ENCODE data around the gene INHBA. TPM values are rescaled to one million over a fixed set of nuclear protein-coding genes. Genes with fewer than 3 reads are reported as not detected.

INHBA gene
- polyA plus RNA-seq, 1 donor (not counting 4 experiments of a cell fraction or from before 2014, with no cell fraction given), result 51.4 TPM

DNA sequence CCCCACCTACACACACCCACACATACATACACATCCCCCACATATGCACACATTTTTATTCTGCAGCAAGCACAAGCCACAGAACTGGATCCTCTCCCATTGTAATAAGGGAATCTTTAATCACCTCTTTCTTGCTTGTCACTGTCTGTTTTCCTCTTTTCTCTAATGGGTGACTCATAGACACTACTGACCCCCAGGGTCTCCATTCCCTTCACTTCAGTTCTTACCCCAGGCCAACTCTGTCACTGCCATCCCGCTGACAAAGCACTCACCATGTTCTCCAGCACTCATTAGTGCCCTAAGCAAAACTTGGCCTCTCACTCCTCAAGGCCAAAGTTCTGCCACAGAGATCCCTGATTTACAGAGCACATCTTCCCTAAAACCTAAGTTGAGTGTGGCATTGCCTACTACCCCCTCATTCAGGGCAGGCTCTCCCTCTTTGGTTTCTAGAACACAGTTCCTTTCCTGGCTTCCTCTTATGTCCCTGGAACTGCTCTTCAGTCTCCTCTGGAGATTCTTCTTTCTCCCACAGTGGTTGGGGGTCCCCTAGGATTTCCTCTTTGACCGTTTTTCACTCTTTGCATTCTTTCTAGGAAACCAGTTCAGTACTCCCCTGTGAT lies 39.6 kb upstream of the INHBA start:
- Histone ChIP-seq H3K36me3 (ENCODE audit: control insufficient read depth in 2 of 2, extremely low read depth in 1 of 2, insufficient read depth in 2 of 2, low read length in 2 of 2) (no peaks in the 10 kb centered on the region), H2AFZ (ENCODE audit: control insufficient read depth, low read length) (no peak overlapping the region), H3K79me2 (ENCODE audit: control insufficient read depth, insufficient read depth, low read length) (no peaks in the 10 kb centered on the region), H3K9me1 (ENCODE audit: control insufficient read depth, extremely low read depth, insufficient read depth, low read length) (no peaks in the 10 kb centered on the region), H3K9me3 (ENCODE audit: control insufficient read depth, low read depth, low read length) (peaks cover 1% of the 10 kb centered on the region), H3K9ac (ENCODE audit: control insufficient read depth, extremely low read depth, insufficient read depth, low read length) (no peak overlapping the region), H3K27ac (ENCODE audit: control insufficient read depth, insufficient read depth, low read length) (no peak overlapping the region), H3K4me1 (ENCODE audit: control insufficient read depth, extremely low read depth, insufficient read depth, low read length) (no peaks in the 10 kb centered on the region), H3K4me2 (ENCODE audit: control insufficient read depth, extremely low read depth, insufficient read depth, low read depth, low read length) (no peak overlapping the region), H4K20me1 (ENCODE audit: control insufficient read depth, extremely low read depth, insufficient read depth, low read length) (no peaks in the 10 kb centered on the region), H3K4me3 (ENCODE audit: control insufficient read depth in 2 of 3, extremely low read depth in 1 of 3, insufficient read depth in 2 of 3, low read depth in 1 of 3, low read length in 3 of 3) (no peak overlapping the region), H3K27me3 (ENCODE audit: control insufficient read depth, extremely low read depth, insufficient read depth, low read length) (no peaks in the 10 kb centered on the region)
- TF ChIP-seq, protein P1, sequence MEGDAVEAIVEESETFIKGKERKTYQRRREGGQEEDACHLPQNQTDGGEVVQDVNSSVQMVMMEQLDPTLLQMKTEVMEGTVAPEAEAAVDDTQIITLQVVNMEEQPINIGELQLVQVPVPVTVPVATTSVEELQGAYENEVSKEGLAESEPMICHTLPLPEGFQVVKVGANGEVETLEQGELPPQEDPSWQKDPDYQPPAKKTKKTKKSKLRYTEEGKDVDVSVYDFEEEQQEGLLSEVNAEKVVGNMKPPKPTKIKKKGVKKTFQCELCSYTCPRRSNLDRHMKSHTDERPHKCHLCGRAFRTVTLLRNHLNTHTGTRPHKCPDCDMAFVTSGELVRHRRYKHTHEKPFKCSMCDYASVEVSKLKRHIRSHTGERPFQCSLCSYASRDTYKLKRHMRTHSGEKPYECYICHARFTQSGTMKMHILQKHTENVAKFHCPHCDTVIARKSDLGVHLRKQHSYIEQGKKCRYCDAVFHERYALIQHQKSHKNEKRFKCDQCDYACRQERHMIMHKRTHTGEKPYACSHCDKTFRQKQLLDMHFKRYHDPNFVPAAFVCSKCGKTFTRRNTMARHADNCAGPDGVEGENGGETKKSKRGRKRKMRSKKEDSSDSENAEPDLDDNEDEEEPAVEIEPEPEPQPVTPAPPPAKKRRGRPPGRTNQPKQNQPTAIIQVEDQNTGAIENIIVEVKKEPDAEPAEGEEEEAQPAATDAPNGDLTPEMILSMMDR (optimal IDR thresholded peaks at IDR 0.05 in 1 of 3, IDR thresholded peaks at IDR 0.05 in 1 of 3, conservative IDR thresholded peaks at IDR 0.05 in 1 of 3; ENCODE audit: extremely low read depth in 1 of 3, insufficient read depth in 2 of 3, low read length in 3 of 3), result no peak
- no peak for TF ChIP-seq EZH2 (IDR thresholded peaks at IDR 0.05; ENCODE audit: low read length)
- dilution Hi-C loops (cut with MboI; ENCODE audit: extremely low pct_ligation_motif_present, low sequenced_read_pairs), result no loop called here
- FAIRE-seq, result no peak
- DNase-seq (ENCODE audit: low read depth, low spot score), result no peak

DNA sequence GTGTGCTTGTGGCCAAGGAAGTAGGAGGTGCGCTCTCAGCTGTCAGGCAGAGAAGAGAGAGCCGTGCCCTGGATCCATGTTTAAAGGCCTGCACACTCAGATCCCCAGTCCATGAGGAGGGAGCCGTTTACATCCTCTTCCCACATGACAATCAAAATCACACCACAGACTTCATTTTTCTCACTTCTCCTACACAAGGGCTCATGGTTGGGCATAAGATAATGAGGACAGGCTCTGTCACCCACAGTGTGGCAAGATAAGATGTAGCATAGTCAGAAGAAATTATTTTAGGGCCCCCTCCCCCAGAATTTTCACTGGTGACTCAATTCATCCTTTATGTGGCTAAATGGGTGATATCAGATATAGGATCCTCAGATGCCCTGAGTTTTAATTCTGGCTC lies 35.9 kb upstream of the INHBA start:
- H3K36me3 ChIP-seq (ENCODE audit: control insufficient read depth in 2 of 2, extremely low read depth in 1 of 2, insufficient read depth in 2 of 2, low read length in 2 of 2), result no peaks in the 10 kb centered on the region
- no peaks in the 10 kb centered on the region for H4K20me1 ChIP-seq (ENCODE audit: control insufficient read depth, extremely low read depth, insufficient read depth, low read length)
- H3K27me3 ChIP-seq (ENCODE audit: control insufficient read depth, extremely low read depth, insufficient read depth, low read length), result peaks cover 3% of the 10 kb centered on the region
- H3K79me2 ChIP-seq (ENCODE audit: control insufficient read depth, insufficient read depth, low read length), result no peaks in the 10 kb centered on the region
- no peak overlapping the region for H3K9ac ChIP-seq (ENCODE audit: control insufficient read depth, extremely low read depth, insufficient read depth, low read length)
- no peak overlapping the region for H3K27ac ChIP-seq (ENCODE audit: control insufficient read depth, insufficient read depth, low read length)
- peaks cover 1% of the 10 kb centered on the region for H3K9me3 ChIP-seq (ENCODE audit: control insufficient read depth, low read depth, low read length)
- H3K9me1 ChIP-seq (ENCODE audit: control insufficient read depth, extremely low read depth, insufficient read depth, low read length), result no peaks in the 10 kb centered on the region
- TF ChIP-seq, protein P1 (optimal IDR thresholded peaks at IDR 0.05 in 1 of 3, IDR thresholded peaks at IDR 0.05 in 1 of 3, conservative IDR thresholded peaks at IDR 0.05 in 1 of 3; ENCODE audit: extremely low read depth in 1 of 3, insufficient read depth in 2 of 3, low read length in 3 of 3), result no peak
- TF ChIP-seq EZH2 (IDR thresholded peaks at IDR 0.05; ENCODE audit: low read length), result no peak
- H2AFZ ChIP-seq (ENCODE audit: control insufficient read depth, low read length), result no peak overlapping the region
- FAIRE-seq (no peak), DNase-seq (ENCODE audit: low read depth, low spot score) (no peak)
- H3K4me2 ChIP-seq (ENCODE audit: control insufficient read depth, extremely low read depth, insufficient read depth, low read depth, low read length), result no peak overlapping the region
- H3K4me3 ChIP-seq (ENCODE audit: control insufficient read depth in 2 of 3, extremely low read depth in 1 of 3, insufficient read depth in 2 of 3, low read depth in 1 of 3, low read length in 3 of 3), result no peak overlapping the region
- no peaks in the 10 kb centered on the region for H3K4me1 ChIP-seq (ENCODE audit: control insufficient read depth, extremely low read depth, insufficient read depth, low read length)
- dilution Hi-C loops (cut with MboI; ENCODE audit: extremely low pct_ligation_motif_present, low sequenced_read_pairs), result no loop called here

Data from keratinocyte (primary cell).